Tongue (tissue), 2 donors: ENCODE data around the gene POLR2A. TPM values are rescaled to one million over a fixed set of nuclear protein-coding genes. Genes with fewer than 3 reads are reported as not detected.
"Not testable (repeated sequence)": the region's sequence is repeated elsewhere in the genome, so short reads cannot be mapped to it uniquely, and the experiment has no call there.

Experiments used
- DNase-seq: peaks from one replicate; pipeline ENCODE4 v3.0.0-alpha.2; 2015
- total RNA-seq: library from RNA; depleted of rRNA; stranded (reverse); fragments of >200 nt; gene quantifications from one replicate; pipeline ENCODE4 v1.2.3, GENCODE V29; 2014

POLR2A gene
- total RNA-seq, 1 donor from 2014 or later, result 71.4 TPM

DNA sequence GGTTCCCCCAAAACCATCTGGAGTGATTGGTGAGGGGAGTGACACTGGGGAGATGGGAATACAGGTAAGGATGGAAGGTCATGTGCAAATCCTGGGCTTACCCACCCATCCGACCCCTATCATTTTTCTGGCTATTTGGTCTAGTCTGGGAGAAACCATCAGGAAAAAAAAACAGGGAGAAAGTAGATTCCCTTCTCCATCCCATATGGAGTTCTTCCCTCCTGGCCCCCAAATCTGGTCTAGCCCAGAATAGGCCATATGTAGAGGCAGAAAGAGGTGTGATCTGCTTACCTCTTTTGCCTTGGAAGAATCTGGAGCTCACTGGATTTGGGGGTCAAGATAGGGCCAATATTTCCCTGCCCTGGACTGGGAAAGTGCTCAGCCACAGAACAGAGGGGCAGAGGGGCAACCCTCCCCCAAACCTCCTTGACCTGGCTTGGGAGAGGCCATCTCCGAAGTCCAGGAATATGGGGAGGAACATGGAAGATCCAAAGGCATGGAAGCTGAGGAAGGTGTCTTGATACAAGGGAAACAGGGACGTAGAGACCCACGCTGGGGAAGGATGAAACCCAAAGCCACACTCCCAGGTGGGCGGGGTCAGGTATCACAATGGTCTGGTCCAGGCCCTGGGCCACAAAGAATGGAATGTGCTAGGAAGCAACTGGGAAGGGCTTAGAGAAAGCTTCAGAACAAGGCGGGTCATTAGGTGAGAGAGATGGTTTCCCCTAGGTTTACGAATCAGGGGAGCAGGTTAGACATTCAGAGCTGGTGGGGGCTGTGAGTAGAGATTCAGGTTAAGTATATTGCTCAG, 23.1 kb upstream of the POLR2A start:
- DNase-seq, result no peak

GRCh38 chr17:7462474-7463371, 21.4 kb upstream of the POLR2A start:
- DNase-seq, result no peak

DNA sequence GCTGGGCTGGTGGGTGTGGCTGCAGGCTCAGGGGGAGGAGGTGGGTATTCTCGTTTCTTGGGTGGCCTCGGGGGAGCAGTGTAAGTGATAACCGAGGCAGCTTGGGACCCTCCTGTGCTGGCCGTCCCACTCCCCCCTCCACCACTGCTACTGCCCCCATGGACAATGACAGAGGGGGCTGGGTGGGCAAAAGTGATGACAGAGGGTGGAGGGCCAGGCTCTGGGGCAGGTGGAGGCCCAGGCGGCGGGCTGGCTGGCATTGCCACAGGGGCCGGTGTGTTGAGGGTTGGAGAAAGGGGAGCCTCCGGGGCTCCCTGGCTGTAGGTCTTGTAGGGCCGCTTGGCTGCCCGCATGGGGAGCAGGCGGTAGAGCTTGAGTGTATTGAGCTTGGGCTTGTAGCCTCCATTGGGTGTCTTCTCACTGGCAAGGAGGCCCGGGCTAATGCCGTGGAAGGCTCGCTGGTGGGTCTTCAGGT, 20.8 kb upstream of the POLR2A start:
- no peak for DNase-seq

DNA sequence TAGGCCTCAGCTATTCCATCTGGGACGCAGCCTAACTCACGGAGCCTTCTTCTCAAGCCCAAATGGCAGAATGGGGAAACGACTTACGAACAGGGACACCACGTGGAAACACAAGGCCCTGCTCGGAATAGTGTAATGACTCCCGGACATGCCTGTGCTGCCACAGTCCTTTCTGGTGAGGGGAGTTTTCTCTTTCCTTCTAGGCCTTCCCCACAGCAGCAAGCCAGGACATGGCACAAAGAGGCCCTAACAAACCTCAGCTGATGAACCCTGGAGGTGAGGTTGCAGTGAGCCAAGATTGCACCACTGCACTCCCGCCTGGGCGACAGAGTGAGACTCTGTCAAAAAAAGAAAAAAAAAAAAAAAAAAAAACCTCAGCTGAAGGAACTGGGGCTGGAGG, 20.1 kb upstream of the POLR2A start:
- DNase-seq, result no peak

DNA sequence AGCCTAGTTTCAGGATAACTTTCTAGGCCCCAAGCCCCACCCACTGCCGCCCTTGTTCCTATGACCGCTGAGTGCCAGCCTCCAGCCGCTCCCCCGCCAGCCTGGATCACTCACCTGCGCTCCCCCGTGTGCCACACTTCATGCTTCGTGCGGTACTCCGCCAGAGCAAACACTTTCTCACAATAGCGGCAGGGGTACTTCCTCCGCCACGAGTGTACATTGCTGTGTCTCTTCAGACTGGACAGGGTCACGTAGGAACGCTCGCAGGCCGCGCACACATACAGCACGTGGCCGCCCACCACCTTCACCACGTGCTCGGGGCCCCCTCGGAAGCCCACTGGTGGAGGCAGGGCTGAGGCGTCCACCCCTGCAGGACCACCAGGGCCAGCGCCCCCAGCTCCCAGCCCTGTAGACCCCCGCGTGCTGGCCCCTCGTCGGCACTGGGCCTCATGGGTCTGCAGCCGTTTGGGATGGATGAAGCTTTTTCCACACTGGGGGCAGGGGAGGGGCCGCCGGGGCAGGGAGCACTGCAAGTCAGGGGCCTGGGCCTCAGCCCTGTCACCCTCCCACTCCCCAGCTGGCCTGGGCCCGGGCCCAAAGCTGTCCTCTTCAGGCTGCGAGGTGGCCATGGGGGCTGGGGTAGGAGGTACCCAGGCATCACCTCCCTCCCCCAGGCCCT, 18.4 kb upstream of the POLR2A start:
- no peak for DNase-seq

DNA sequence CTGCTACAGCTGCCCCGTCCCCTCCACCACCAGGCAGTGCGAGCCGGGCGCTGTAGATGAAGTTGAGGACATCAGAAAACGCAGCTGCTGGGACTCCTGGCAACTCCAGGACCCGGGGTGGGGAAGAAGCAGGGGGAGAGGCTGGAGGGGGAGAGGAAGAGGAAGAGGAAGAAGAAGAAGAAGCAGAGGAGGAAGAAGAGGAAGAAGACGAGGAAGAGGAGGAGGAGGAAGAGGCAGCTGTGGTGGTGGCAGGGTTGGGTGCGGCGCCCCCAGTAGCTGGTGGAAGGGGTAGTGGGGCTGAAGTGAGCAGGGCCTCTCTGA, 17.9 kb upstream of the POLR2A start:
- DNase-seq, result no peak

DNA sequence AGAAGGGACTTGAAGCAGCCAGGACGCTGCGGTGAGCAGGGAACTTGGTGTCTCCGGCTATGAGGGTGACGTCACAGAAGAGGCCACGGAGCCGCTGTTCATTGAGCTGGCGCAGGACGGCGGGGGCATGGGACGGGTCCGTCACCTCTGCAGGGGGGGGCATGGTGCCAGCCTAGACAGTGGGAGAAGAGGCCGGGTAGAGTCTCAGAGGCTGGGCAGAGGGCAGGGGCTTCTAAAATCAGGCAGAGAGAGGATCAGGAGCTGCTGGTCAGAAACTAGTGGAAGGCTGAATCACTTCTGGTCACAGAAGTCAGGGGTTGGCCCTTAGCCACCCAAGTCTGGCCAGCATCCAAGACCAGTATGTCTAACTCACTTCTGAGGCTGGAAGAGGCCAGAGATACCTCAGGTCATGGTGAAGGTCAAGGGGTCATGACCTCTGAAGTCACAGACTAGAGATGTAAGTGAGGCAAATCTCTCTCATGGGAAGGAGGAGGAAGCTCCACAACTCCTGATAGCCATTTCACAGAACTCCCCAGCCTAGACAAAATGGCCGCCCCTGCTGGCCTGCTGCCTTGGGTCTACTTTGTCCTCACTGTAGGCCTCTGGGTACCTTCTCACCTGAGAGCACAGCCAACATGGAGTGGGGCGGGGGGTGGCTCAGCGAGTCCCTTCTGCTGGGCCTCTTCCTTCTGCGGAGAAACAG, 17.4 kb upstream of the POLR2A start:
- no peak for DNase-seq

DNA sequence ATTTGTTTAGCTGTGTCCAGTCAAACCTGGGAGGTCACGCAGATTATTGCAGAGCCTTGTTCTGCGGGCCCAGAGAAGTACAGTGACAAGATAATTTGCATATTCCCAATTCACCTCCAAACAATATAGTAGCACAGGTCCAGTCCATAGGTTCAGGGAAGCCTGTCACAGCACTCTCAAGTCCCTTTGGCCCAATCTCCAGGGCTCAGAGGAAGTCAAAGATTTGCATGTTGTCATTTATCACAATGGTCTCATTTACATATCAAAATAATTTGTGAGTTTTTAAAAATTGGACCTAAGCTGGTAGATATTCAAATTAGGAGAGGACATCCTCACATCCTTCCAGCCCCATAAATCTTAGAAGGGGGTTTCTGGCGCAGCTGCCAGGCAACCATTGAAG, 16.7 kb upstream of the POLR2A start:
- no peak for DNase-seq

DNA sequence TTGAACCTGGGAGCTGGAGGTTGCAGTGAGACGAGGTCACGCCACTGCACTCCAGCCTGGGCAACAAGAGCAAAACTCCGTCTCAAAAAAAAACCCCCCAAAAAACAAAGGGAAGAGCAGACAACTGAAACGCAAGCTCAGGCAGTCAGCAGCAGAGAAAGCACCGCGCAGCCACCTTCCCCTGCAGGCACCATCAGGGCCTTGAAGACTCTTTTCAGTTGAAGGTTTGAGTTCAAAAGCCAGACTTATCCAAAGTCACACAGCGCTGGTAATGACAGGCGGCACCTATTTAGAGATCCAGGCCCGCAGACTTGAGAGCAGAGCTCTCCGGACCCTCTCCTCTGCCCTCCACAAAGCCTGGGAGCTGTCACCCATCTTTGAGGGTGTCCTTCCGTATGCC, 15.9 kb upstream of the POLR2A start:
- DNase-seq, result no peak

GRCh38 chr17:7468804-7469389, 15.3 kb upstream of the POLR2A start:
- DNase-seq, result no peak

DNA sequence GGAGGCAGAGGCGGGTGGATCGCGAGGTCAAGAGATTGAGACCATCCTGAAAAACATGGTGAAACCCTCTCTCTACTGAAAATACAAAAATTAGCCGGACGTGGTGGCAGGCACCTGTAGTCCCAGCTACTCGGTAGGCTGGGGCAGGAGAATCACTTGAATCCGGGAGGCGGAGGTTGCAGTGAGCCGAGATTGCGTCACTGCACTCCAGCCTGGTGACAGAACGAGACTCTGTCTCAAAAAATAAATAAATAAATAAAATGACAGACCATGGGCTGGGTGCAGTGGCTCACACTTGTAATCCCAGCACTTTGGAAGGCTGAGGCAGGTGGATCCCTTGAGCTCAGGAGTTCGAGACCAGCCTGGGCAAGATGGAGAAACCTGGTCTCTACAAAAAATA, 14.3 kb upstream of the POLR2A start:
- not testable (repeated sequence) for DNase-seq

GRCh38 chr17:7470457-7470973, 13.7 kb upstream of the POLR2A start:
- DNase-seq, result not testable (repeated sequence)

- DNase-seq, result no peak
Measured at GRCh38 chr17:7471729-7472128, 12.4 kb upstream of the POLR2A start.

GRCh38 chr17:7474767-7475166, 9.4 kb upstream of the POLR2A start:
- not testable (repeated sequence) for DNase-seq

DNA sequence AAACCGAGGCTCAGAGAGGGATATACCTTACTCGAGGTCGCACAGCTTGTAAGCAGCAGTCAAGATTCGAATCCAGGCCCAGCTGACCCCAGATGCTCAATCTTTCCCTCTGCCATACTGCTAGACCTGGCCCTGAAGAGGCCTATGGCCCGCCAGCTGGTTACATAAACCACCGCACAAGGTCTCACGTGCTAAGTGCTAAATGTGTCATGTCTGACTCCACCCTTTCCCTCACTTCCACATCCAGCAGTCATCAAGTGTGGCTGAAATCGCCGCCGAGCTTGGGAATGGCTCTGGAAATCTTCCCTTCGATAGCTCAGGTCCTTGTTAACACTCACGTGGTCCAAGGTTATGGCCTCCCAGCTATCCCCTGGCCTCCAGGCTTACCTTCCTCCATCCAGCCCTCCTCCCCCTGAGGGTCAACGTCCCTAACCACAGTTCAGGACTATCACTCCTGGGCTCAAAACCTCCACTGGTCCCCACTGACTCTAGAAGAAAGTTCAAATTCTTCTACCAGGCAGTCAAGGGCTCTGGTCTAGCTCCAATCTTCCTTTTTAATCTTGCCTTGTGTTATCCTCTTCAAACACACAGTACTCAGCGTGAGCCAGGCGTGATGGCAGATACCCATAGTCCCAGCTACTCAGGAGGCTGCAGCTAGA, 8.3 kb upstream of the POLR2A start:
- DNase-seq, result peak; percentile 30

- no peak for DNase-seq
Measured at GRCh38 chr17:7476494-7476893, 7.7 kb upstream of the POLR2A start.

DNA sequence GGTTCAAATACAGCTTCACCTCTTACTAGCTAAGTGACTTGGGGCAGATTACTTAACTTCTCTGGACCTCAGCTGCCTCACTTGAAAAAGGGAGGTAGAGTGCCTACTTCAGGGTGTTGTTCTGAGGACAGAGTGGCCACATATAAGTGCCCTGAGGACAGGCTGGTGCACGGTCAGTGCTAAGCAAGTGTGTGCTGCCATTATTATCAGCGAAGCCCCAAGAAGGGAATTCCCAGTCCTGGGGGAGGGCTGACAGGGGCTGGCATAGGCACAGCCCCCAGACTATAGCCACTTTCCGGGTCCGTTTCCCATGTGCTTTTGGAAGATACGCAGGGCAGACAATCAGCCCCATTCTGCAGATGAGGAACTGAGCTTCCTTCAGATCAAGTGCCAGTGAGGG, 7.2 kb upstream of the POLR2A start:
- DNase-seq, result no peak

GRCh38 chr17:7477392-7478275, 6.5 kb upstream of the POLR2A start:
- peak; percentile 78 for DNase-seq

- peak; percentile 66 for DNase-seq
Measured at GRCh38 chr17:7478276-7479212, 5.6 kb upstream of the POLR2A start.
